PC-3 (cell line): Measurements from ENCODE around the gene SH3D19. TPM values are rescaled to one million over a fixed set of nuclear protein-coding genes. Genes with fewer than 3 reads are reported as not detected.
"Not testable (repeated sequence)": the region's sequence is repeated elsewhere in the genome, so short reads cannot be mapped to it uniquely, and the experiment has no call there.

Experiments used
- ATAC-seq: fragments of 200-7000 bp; cut with Tn5 transposase; 2 replicates; pipeline ENCODE4 v1.9.1; 2020; ENCODE audit warnings: mild to moderate bottlenecking, moderate library complexity
- BruUV-seq: library from RNA; stranded (reverse); fragments of 400-500 nt; replicated peaks from 2 replicates; lab custom pipeline; 2021; lab: Mats Ljungman, UMichigan
- CTCF ChIA-PET: fragments of 300-600 bp; sonication (Branson Sonifier 250); formaldehyde crosslinking; loops from one replicate; lab custom pipeline; 2022; ENCODE audit warnings: antibody characterized with exemption; lab: Charles Lee
- POLR2A ChIA-PET: fragments of 300-600 bp; sonication (Branson Sonifier 250); formaldehyde crosslinking; loops from one replicate; lab custom pipeline; 2022; ENCODE audit warnings: antibody characterized with exemption; ENCODE audit not compliant: unreplicated experiment; lab: Charles Lee
- DNase-seq: peaks from one replicate; pipeline ENCODE4 v3.0.0-alpha.2; 2015
- H2AFZ ChIP-seq: fragments of 300-600 bp; sonication (generic); 2 replicates; pipeline ENCODE4 v1.6.0; 2016; ENCODE audit warnings: antibody characterized with exemption, low read length
- H3F3A ChIP-seq: fragments of 300-600 bp; sonication (generic); one replicate; pipeline ENCODE4 v1.6.0; 2017; ENCODE audit warnings: antibody characterized with exemption, low read length, control low read depth, mild to moderate bottlenecking; ENCODE audit not compliant: unreplicated experiment
- H3K27ac ChIP-seq: fragments of 300-600 bp; sonication (generic); 2 replicates; pipeline ENCODE4 v1.5.1; 2016; ENCODE audit warnings: mild to moderate bottlenecking, low read length
- H3K27me3 ChIP-seq: fragments of 300-600 bp; sonication (generic); 2 replicates; pipeline ENCODE4 v1.6.1; 2016; ENCODE audit warnings: low read length, mixed read lengths
- H3K36me3 ChIP-seq: fragments of 300-600 bp; sonication (generic); 2 replicates; pipeline ENCODE4 v1.6.1; 2016; ENCODE audit warnings: low read depth, mixed run types, low read length, mixed read lengths
- H3K4me1 ChIP-seq: fragments of 300-600 bp; sonication (generic); 2 replicates; pipeline ENCODE4 v1.5.1; 2016; ENCODE audit warnings: low read length; ENCODE audit not compliant: insufficient read depth
- H3K4me2 ChIP-seq: fragments of 300-600 bp; sonication (generic); 2 replicates; pipeline ENCODE4 v1.6.0; 2016; ENCODE audit warnings: low read length
- H3K4me3 ChIP-seq: fragments of 300-600 bp; sonication (generic); 2 replicates; pipeline ENCODE4 v1.5.1; 2016; ENCODE audit warnings: mild to moderate bottlenecking, low read length, mixed read lengths
- H3K79me2 ChIP-seq: fragments of 300-600 bp; sonication (generic); 2 replicates; pipeline ENCODE4 v1.6.1; 2017; ENCODE audit warnings: low read length, mixed read lengths
- H3K9ac ChIP-seq: fragments of 300-600 bp; sonication (generic); 2 replicates; pipeline ENCODE4 v1.6.0; 2016; ENCODE audit warnings: mild to moderate bottlenecking, low read length
- H3K9me2 ChIP-seq: fragments of 300-600 bp; sonication (generic); replicated peaks from 2 replicates; pipeline ENCODE4 v1.6.1; 2016; ENCODE audit warnings: mixed run types, low read length, mixed read lengths
- H3K9me3 ChIP-seq: fragments of 300-600 bp; sonication (generic); 2 replicates; pipeline ENCODE4 v1.6.1; 2016; ENCODE audit warnings: low read length, mixed read lengths
- H4K20me1 ChIP-seq: fragments of 300-600 bp; sonication (generic); 2 replicates; pipeline ENCODE4 v1.6.1; 2016; ENCODE audit warnings: low read length, mixed read lengths
- CTCF ChIP-seq: fragments of 300-600 bp; sonication (generic); conservative IDR thresholded peaks from 2 replicates; pipeline ENCODE4 v1.5.1; 2017; ENCODE audit warnings: antibody characterized with exemption, low read depth, mild to moderate bottlenecking, low read length
- EZH2 ChIP-seq: fragments of 300-600 bp; sonication (generic); IDR thresholded peaks from one replicate; pipeline ENCODE4 v1.6.1; 2017; ENCODE audit warnings: antibody characterized with exemption, mild to moderate bottlenecking, low read length; ENCODE audit not compliant: unreplicated experiment
- EZH2phosphoT487 ChIP-seq: fragments of 300-600 bp; sonication (generic); IDR thresholded peaks from 2 replicates; pipeline ENCODE4 v1.6.1; 2018; ENCODE audit warnings: mild to moderate bottlenecking, antibody characterized with exemption, low read length, borderline replicate concordance
- intact Hi-C: fragments of 100-400 bp; cut with micrococcal nuclease; formaldehyde crosslinking; loops from 2 replicates; pipeline ENCODE4 v1.9.0; 2023
- total RNA-seq: library from RNA; depleted of rRNA; stranded (reverse); fragments of >200 nt; gene quantifications from 2 replicates; pipeline ENCODE4 v1.2.3, GENCODE V29; 2014

SH3D19 gene
- total RNA-seq, 1 experiment from 2014 or later, result 30.1 TPM

- no peaks in the 10 kb centered on the region for H3F3A ChIP-seq
- no peaks in the 10 kb centered on the region for H3K9me3 ChIP-seq
- 0 out of 2 replicates have a peak, but pooled peaks cover 4% of the 10 kb centered on the region for H4K20me1 ChIP-seq
- TF ChIP-seq CTCF, result no peak
- no peak for TF ChIP-seq EZH2
- TF ChIP-seq EZH2phosphoT487, result no peak
- no peaks in the 10 kb centered on the region for H3K36me3 ChIP-seq
- DNase-seq, result no peak
- no peaks in the 10 kb centered on the region for H3K27me3 ChIP-seq
- H3K4me1 ChIP-seq, result peaks cover 11% of the 10 kb centered on the region
- no peak overlapping the region for H3K9ac ChIP-seq
- peaks cover 28% of the 10 kb centered on the region for H3K79me2 ChIP-seq
- CTCF ChIA-PET, result no interaction called here
- H2AFZ ChIP-seq, result no peak overlapping the region
- POLR2A ChIA-PET, result no interaction called here
- intact Hi-C loops, result no loop called here
- no peak overlapping the region for H3K4me3 ChIP-seq
- no TSS peak for BruUV-seq
- no peak overlapping the region for H3K4me2 ChIP-seq
- no peaks in the 10 kb centered on the region for H3K9me2 ChIP-seq
- no peak for ATAC-seq
- H3K27ac ChIP-seq, result no peak overlapping the region
Observed at GRCh38 chr4:151256134-151256533, 69.3 kb downstream of the SH3D19 start.

GRCh38 chr4:151255680-151256079 is 69.7 kb downstream of the SH3D19 start:
- BruUV-seq, H3K36me3 ChIP-seq: not testable (repeated sequence)

GRCh38 chr4:151255226-151255625 is 70.2 kb downstream of the SH3D19 start:
- H3K4me2 ChIP-seq, ATAC-seq, POLR2A ChIA-PET, H3K4me1 ChIP-seq, H3K9me2 ChIP-seq, BruUV-seq, H3K27ac ChIP-seq, H3K4me3 ChIP-seq, DNase-seq, H3F3A ChIP-seq, H3K36me3 ChIP-seq, CTCF ChIA-PET, intact Hi-C loops, H2AFZ ChIP-seq, H3K9ac ChIP-seq, H4K20me1 ChIP-seq, H3K9me3 ChIP-seq, H3K27me3 ChIP-seq: not testable (repeated sequence)
- peaks cover 23% of the 10 kb centered on the region for H3K79me2 ChIP-seq

More at GRCh38 chr4:151255680-151256079, 69.7 kb downstream of the SH3D19 start:
- H3K4me2 ChIP-seq, CTCF ChIA-PET, H3K9me2 ChIP-seq, H3K4me1 ChIP-seq, H3F3A ChIP-seq, H3K27ac ChIP-seq, POLR2A ChIA-PET, ATAC-seq, H4K20me1 ChIP-seq, H3K9ac ChIP-seq, H3K27me3 ChIP-seq, DNase-seq, intact Hi-C loops, H3K4me3 ChIP-seq, H2AFZ ChIP-seq, H3K9me3 ChIP-seq: not testable (repeated sequence)
- H3K79me2 ChIP-seq, result peaks cover 24% of the 10 kb centered on the region
